ENCODE data around the gene ZBTB16.

Gene ZBTB16

GRCh38 chr11:114250993-114251814, 191.7 kb downstream of the ZBTB16 start:
- no peak for DNase-seq

GRCh38 chr11:114251815-114252337, 192.4 kb downstream of the ZBTB16 start:
- no peak for DNase-seq

GRCh38 chr11:114252767-114253166, 193.3 kb downstream of the ZBTB16 start:
- DNase-seq, result no peak

GRCh38 chr11:114253771-114254170, 194.3 kb downstream of the ZBTB16 start:
- DNase-seq, result no peak

- DNase-seq, result no peak
These were observed 195.1 kb downstream of the ZBTB16 start for GRCh38 chr11:114254571-114255146.

GRCh38 chr11:114255289-114255688, 195.8 kb downstream of the ZBTB16 start:
- DNase-seq, result no peak

GRCh38 chr11:114256176-114256966, 196.9 kb downstream of the ZBTB16 start:
- DNase-seq, result no peak

GRCh38 chr11:114256967-114257286, 197.4 kb downstream of the ZBTB16 start:
- DNase-seq, result no peak

GRCh38 chr11:114257621-114258558, 198.4 kb downstream of the ZBTB16 start:
- DNase-seq, result no peak

- DNase-seq, result no peak
These were observed 199.2 kb downstream of the ZBTB16 start for GRCh38 chr11:114258696-114259095.

GRCh38 chr11:114259124-114259526, 199.6 kb downstream of the ZBTB16 start:
- DNase-seq, result no peak

GRCh38 chr11:114259551-114259983, 200.1 kb downstream of the ZBTB16 start:
- DNase-seq, result no peak

GRCh38 chr11:114260077-114260476, 200.6 kb downstream of the ZBTB16 start:
- no peak for DNase-seq

- DNase-seq, result no peak
These were observed 201.0 kb downstream of the ZBTB16 start for GRCh38 chr11:114260483-114260882.

GRCh38 chr11:114261791-114262190, 202.3 kb downstream of the ZBTB16 start:
- DNase-seq, result no peak

- DNase-seq, result no peak
These were observed 203.4 kb downstream of the ZBTB16 start for GRCh38 chr11:114262681-114263512.

- DNase-seq, result no peak
These were observed 204.1 kb downstream of the ZBTB16 start for GRCh38 chr11:114263513-114264170.

GRCh38 chr11:114264381-114264780, 204.9 kb downstream of the ZBTB16 start:
- no peak for DNase-seq

GRCh38 chr11:114265122-114265878, 205.8 kb downstream of the ZBTB16 start:
- no peak for DNase-seq

- DNase-seq, result no peak
These were observed 210.0 kb downstream of the ZBTB16 start for GRCh38 chr11:114269498-114269897.

Measured in stimulated activated CD4-positive, alpha-beta T cell treated with anti-CD3 and anti-CD28 coated beads, Interleukin-15, amount 100 ng/mL, for 24 hours (primary cell).